Trophoblast cell (in vitro differentiated cells and primary cell): ENCODE results near the gene SLC5A10.
"Not testable (repeated sequence)": the region's sequence is repeated elsewhere in the genome, so short reads cannot be mapped to it uniquely, and the experiment has no call there.

Experiments used
- DNase-seq, 2 donors: peaks; one replicate each; pipeline ENCODE4 v3.0.0-alpha.2; 2016
- H2AFZ ChIP-seq: 2 replicates; pipeline ENCODE4 v1.6.1; 2013; ENCODE audit warnings: low read length, moderate library complexity, mild to moderate bottlenecking; ENCODE audit not compliant: insufficient read depth, poor library complexity
- H2AK5ac ChIP-seq: 2 replicates; pipeline ENCODE4 v1.6.1; 2013; ENCODE audit warnings: mild to moderate bottlenecking, low read length
- H2BK120ac ChIP-seq: 2 replicates; pipeline ENCODE4 v1.6.1; 2013; ENCODE audit warnings: low read length, mild to moderate bottlenecking, moderate library complexity; ENCODE audit not compliant: insufficient read depth, poor library complexity
- H2BK12ac ChIP-seq: 2 replicates; pipeline ENCODE4 v1.6.1; 2013; ENCODE audit warnings: mild to moderate bottlenecking, low read length, moderate library complexity
- H2BK5ac ChIP-seq: 2 replicates; pipeline ENCODE4 v1.6.1; 2013; ENCODE audit warnings: low read length, low read depth, moderate library complexity, mild to moderate bottlenecking; ENCODE audit not compliant: poor library complexity
- H3K14ac ChIP-seq: 2 replicates; pipeline ENCODE4 v1.6.1; 2013; ENCODE audit warnings: mild to moderate bottlenecking, low read length
- H3K18ac ChIP-seq: 2 replicates; pipeline ENCODE4 v1.6.1; 2013; ENCODE audit warnings: mild to moderate bottlenecking, low read length
- H3K23ac ChIP-seq: 2 replicates; pipeline ENCODE4 v1.6.1; 2013; ENCODE audit warnings: low read length
- H3K27ac ChIP-seq: 2 replicates; pipeline ENCODE4 v1.5.1; 2013; ENCODE audit warnings: low read depth, mild to moderate bottlenecking, inconsistent platforms, low read length, moderate library complexity
- H3K27me3 ChIP-seq: 2 replicates; pipeline ENCODE4 v1.6.1; 2013; ENCODE audit warnings: inconsistent platforms, mild to moderate bottlenecking, low read length, moderate library complexity; ENCODE audit not compliant: insufficient read depth
- H3K36me3 ChIP-seq, 2 experiments: 1 replicate in 1 of 2; 2 replicates in 1 of 2; pipeline ENCODE4 v1.6.1; 2013; ENCODE audit warnings: low read length in 2 of 2, mild to moderate bottlenecking in 2 of 2, moderate library complexity in 1 of 2; ENCODE audit not compliant: insufficient read depth in 2 of 2, control insufficient read depth in 1 of 2
- H3K4ac ChIP-seq: 2 replicates; pipeline ENCODE4 v1.6.1; 2013; ENCODE audit warnings: low read depth, mild to moderate bottlenecking, low read length, moderate library complexity
- H3K4me1 ChIP-seq, 2 experiments: 1 replicate in 1 of 2; 2 replicates in 1 of 2; pipeline ENCODE4 v1.6.1; 2013; ENCODE audit warnings: low read length in 2 of 2, mild to moderate bottlenecking in 2 of 2, moderate library complexity in 1 of 2; ENCODE audit not compliant: insufficient read depth in 2 of 2, control insufficient read depth in 1 of 2
- H3K4me2 ChIP-seq: 2 replicates; pipeline ENCODE4 v1.6.1; 2013; ENCODE audit warnings: inconsistent platforms, mild to moderate bottlenecking, low read length, moderate library complexity
- H3K4me3 ChIP-seq: 2 replicates; pipeline ENCODE4 v1.5.1; 2013; ENCODE audit warnings: mild to moderate bottlenecking, low read depth, low read length, inconsistent platforms
- H3K79me1 ChIP-seq: one replicate; pipeline ENCODE4 v1.6.1; 2013; ENCODE audit warnings: low read length
- H3K79me2 ChIP-seq: 2 replicates; pipeline ENCODE4 v1.6.1; 2013; ENCODE audit warnings: low read length, mild to moderate bottlenecking; ENCODE audit not compliant: control insufficient read depth, insufficient read depth, poor library complexity
- H3K9ac ChIP-seq: 2 replicates; pipeline ENCODE4 v1.6.1; 2013; ENCODE audit warnings: mild to moderate bottlenecking, low read length
- H3K9me3 ChIP-seq: 2 replicates; pipeline ENCODE4 v1.6.1; 2013; ENCODE audit warnings: low read depth, mild to moderate bottlenecking, control low read depth, inconsistent platforms, low read length; ENCODE audit not compliant: insufficient read depth
- H4K12ac ChIP-seq: 2 replicates; pipeline ENCODE4 v1.6.1; 2013; ENCODE audit warnings: low read depth, mild to moderate bottlenecking, low read length, moderate library complexity
- H4K8ac ChIP-seq: 2 replicates; pipeline ENCODE4 v1.6.1; 2013; ENCODE audit warnings: low read depth, mild to moderate bottlenecking, low read length, moderate library complexity
- H4K91ac ChIP-seq: one replicate; pipeline ENCODE4 v1.6.1; 2013; ENCODE audit warnings: low read depth, mild to moderate bottlenecking, low read length, moderate library complexity
- WGBS: extraction: QIAGEN DNeasy Blood & Tissue Kit; methylation state at CpG from one replicate; pipeline ENCODE4 v1.1.7; 2013; ENCODE audit warnings: missing lambda C conversion rate; ENCODE audit not compliant: insufficient read length, insufficient coverage; ENCODE audit errors: extremely low coverage; 5-methylcytosine and 5-hydroxymethylcytosine counted together

Gene SLC5A10

DNA sequence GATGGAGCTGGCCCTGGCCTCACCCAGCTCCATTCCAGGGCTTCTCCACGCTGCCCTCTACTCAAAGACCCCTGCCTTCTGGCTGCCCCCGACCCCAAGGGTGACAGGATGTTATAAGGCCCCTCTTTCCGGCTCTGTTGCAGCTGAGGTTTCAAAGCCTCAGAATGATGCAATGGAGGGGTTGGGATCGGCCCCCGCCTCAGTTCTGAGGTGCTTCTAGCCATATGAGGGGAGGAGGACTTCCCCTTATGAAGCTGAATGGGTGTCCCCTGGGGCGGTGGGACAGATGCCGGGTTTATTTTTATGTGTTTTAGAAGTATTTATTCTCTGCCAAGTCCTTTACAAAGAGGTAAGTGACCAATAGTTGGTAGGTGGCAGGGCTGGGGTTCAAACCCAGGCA, 96.9 kb downstream of the SLC5A10 start:
- not testable (repeated sequence) for H3K79me1 ChIP-seq, H3K4me3 ChIP-seq, H3K14ac ChIP-seq, H4K12ac ChIP-seq, H3K18ac ChIP-seq, H2BK120ac ChIP-seq, H3K4me2 ChIP-seq, DNase-seq, H2AK5ac ChIP-seq, H2BK12ac ChIP-seq, H3K9me3 ChIP-seq, H3K4me1 ChIP-seq, H3K36me3 ChIP-seq, H3K23ac ChIP-seq, H4K8ac ChIP-seq, H2BK5ac ChIP-seq, H4K91ac ChIP-seq, H3K9ac ChIP-seq, H3K27ac ChIP-seq, H3K27me3 ChIP-seq, H2AFZ ChIP-seq, H3K4ac ChIP-seq, H3K79me2 ChIP-seq
- WGBS = no CpG with 5 or more reads among the region's 7 CpGs

DNA sequence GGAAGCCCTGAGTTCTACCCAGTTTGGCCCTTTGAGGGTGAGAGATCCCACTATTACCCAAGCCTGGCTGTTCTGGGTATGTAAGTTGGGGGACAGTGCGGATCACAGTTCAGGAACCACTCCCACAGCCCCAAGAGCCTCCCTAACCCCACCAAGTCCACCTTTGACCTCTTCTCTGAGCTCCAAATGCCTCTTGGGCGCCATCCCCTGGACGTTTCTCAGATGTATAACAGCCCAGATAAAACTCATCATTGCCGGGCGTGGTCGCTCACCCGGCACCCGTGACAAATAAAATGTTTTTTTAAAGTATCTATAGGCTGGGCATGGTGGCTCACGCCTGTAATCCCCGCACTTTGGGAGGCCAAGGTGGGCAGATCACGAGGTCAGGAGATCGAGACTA, 103.5 kb downstream of the SLC5A10 start:
- H3K27me3 ChIP-seq, H3K27ac ChIP-seq, DNase-seq, H2AFZ ChIP-seq, H3K79me2 ChIP-seq, H2BK12ac ChIP-seq, H3K4me3 ChIP-seq, H3K4me2 ChIP-seq, H2BK120ac ChIP-seq, H3K23ac ChIP-seq, H3K9ac ChIP-seq, H3K36me3 ChIP-seq, H4K12ac ChIP-seq, H3K4ac ChIP-seq, H4K91ac ChIP-seq, H3K18ac ChIP-seq, H3K14ac ChIP-seq, H3K4me1 ChIP-seq, H3K79me1 ChIP-seq, H4K8ac ChIP-seq, H3K9me3 ChIP-seq, H2AK5ac ChIP-seq, H2BK5ac ChIP-seq: not testable (repeated sequence)
- WGBS = no CpG with 5 or more reads among the region's 12 CpGs

DNA sequence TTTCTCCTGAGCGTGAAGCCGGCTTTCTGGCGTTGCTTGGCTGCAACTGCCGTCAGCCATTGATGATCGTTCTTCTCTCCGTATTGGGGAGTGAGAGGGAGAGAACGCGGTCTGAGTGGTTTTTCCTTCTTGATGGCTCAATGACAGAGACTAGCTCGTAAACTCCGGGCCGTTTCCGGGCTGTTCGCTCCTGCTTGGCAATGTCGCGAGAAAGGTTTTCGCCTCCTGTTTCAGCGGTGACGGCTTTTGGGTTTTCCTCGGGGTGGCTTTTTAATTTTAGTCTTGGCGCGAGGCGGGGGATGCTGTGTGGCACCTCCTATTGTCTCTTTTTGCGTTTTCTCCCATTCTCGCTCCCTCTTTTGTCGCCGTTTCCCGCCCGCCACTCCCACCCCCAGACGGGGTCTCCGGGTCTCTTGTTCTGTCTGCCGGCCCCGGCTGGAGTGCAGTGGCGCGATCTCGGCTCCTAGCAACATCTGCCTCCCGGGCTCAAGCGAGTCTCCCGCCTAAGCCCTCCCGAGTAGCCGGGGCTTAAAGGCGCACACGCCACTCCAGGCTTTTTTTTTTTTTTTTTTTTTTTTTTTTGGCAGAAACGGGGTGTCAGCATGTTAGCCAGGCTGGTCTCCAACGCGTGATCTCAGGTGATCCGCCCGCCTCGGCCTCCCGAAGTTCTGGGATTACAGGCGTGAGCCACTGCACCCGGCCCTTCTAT, 110.2 kb downstream of the SLC5A10 start:
- not testable (repeated sequence) for H2AK5ac ChIP-seq, H3K4ac ChIP-seq, H3K18ac ChIP-seq, H3K79me2 ChIP-seq, H3K4me2 ChIP-seq, H3K4me3 ChIP-seq, H3K27ac ChIP-seq, H4K8ac ChIP-seq, DNase-seq, H2BK12ac ChIP-seq, H2BK5ac ChIP-seq, H4K91ac ChIP-seq, H3K23ac ChIP-seq, H3K79me1 ChIP-seq, H3K27me3 ChIP-seq, H3K9me3 ChIP-seq, H3K4me1 ChIP-seq, H4K12ac ChIP-seq, H2AFZ ChIP-seq, H3K14ac ChIP-seq, H2BK120ac ChIP-seq, H3K36me3 ChIP-seq, H3K9ac ChIP-seq
- no CpG with 5 or more reads among the region's 51 CpGs for WGBS

DNA sequence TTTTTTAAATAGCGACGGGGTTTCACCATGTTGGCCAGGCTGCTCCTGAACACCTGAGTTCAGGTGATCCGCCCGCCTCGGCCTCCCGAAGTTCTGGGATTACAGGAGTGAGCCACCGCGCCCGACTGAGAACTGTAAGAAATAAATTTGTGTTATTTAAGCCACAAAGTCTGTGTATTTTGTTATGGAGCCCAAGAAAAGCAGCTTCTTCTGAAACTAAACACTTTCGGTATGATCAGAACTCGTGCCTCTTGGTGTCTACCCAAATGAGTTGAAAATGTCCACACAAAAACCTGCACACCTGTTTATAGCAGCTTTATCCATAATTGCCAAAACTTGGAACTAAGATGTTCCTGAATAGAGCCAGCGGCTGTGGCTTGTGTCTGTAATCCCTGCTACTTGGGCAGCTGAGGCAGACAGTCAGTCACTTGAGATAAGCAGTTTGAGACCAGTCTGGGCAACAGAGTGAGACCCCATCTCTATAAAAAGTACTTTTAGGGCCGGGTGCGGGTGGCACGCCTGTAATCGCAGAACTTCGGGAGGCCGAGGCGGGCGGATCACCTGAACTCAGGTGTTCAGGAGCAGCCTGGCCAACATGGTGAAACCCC, 110.9 kb downstream of the SLC5A10 start:
- H4K8ac ChIP-seq, H3K23ac ChIP-seq, H3K27ac ChIP-seq, H3K4me2 ChIP-seq, H3K79me1 ChIP-seq, H3K9ac ChIP-seq, H4K91ac ChIP-seq, H2AK5ac ChIP-seq, H3K4ac ChIP-seq, H2AFZ ChIP-seq, H2BK5ac ChIP-seq, H2BK120ac ChIP-seq, H4K12ac ChIP-seq, H3K9me3 ChIP-seq, H3K4me1 ChIP-seq, H3K4me3 ChIP-seq, H3K14ac ChIP-seq, H3K18ac ChIP-seq, H3K79me2 ChIP-seq, H2BK12ac ChIP-seq, H3K36me3 ChIP-seq, DNase-seq, H3K27me3 ChIP-seq: not testable (repeated sequence)
- WGBS = no CpG with 5 or more reads among the region's 20 CpGs
